GM23338 (cell line): ENCODE data around the gene SUN2. TPM values are rescaled to one million over a fixed set of nuclear protein-coding genes. Genes with fewer than 3 reads are reported as not detected.

ENCODE experiments used
- ATAC-seq: fragments of 200-7000 bp; cut with Tn5 transposase; 3 replicates; pipeline ENCODE4 v1.9.1; 2020
- DNase-seq: peaks from one replicate; pipeline ENCODE4 v3.0.0-alpha.2; 2015; ENCODE audit warnings: low spot score
- H2AFZ ChIP-seq: fragments of 200-600 bp; sonication (generic); 2 replicates; pipeline ENCODE4 v1.8.0; 2016; ENCODE audit warnings: antibody characterized with exemption, mild to moderate bottlenecking, moderate library complexity
- H3F3A ChIP-seq: fragments of 200-600 bp; sonication (generic); replicated peaks from 2 replicates; pipeline ENCODE4 v1.8.0; 2017; ENCODE audit warnings: antibody characterized with exemption, mixed run types, low read depth
- H3K27ac ChIP-seq: fragments of 200-600 bp; sonication (generic); 2 replicates; pipeline ENCODE4 v1.6.1; 2016; ENCODE audit warnings: low read depth
- H3K27me3 ChIP-seq: fragments of 200-600 bp; sonication (generic); 2 replicates; pipeline ENCODE4 v1.8.0; 2016; ENCODE audit warnings: mild to moderate bottlenecking, mixed run types, moderate library complexity; ENCODE audit not compliant: insufficient read depth
- H3K36me3 ChIP-seq: fragments of 200-600 bp; sonication (generic); 2 replicates; pipeline ENCODE4 v1.8.0; 2016; ENCODE audit warnings: mild to moderate bottlenecking; ENCODE audit not compliant: insufficient read depth
- H3K4me1 ChIP-seq: fragments of 200-600 bp; sonication (generic); 2 replicates; pipeline ENCODE4 v1.8.0; 2016; ENCODE audit warnings: mild to moderate bottlenecking, moderate library complexity; ENCODE audit not compliant: insufficient read depth
- H3K4me2 ChIP-seq: fragments of 200-600 bp; sonication (generic); 2 replicates; pipeline ENCODE4 v1.7.1; 2017; ENCODE audit warnings: mixed run types
- H3K4me3 ChIP-seq: fragments of 200-600 bp; sonication (generic); 2 replicates; pipeline ENCODE4 v1.6.1; 2016; ENCODE audit warnings: mixed run types
- H3K79me2 ChIP-seq: fragments of 200-600 bp; sonication (generic); replicated peaks from 2 replicates; pipeline ENCODE4 v1.8.0; 2017; ENCODE audit warnings: mild to moderate bottlenecking; ENCODE audit not compliant: insufficient read depth
- H3K9me2 ChIP-seq: fragments of 200-600 bp; sonication (generic); 2 replicates; pipeline ENCODE4 v1.8.0; 2017; ENCODE audit not compliant: insufficient read depth
- H4K20me1 ChIP-seq: fragments of 200-600 bp; sonication (generic); replicated peaks from 2 replicates; pipeline ENCODE4 v1.8.0; 2017; ENCODE audit warnings: mild to moderate bottlenecking; ENCODE audit not compliant: insufficient read depth
- H3K27ac Mint-ChIP-seq: 2 replicates; pipeline ENCODE4 v1.8.0; 2020; ENCODE audit warnings: inconsistent platforms, mild to moderate bottlenecking, moderate library complexity, mixed read lengths
- H3K27me3 Mint-ChIP-seq: 3 replicates; pipeline ENCODE4 v1.8.0; 2022; ENCODE audit warnings: low read depth, mild to moderate bottlenecking, moderate library complexity, mixed read lengths, inconsistent platforms; ENCODE audit not compliant: insufficient read depth, poor library complexity
- H3K36me3 Mint-ChIP-seq: 3 replicates; pipeline ENCODE4 v1.8.0; 2021; ENCODE audit warnings: low read depth, mild to moderate bottlenecking, inconsistent platforms, moderate library complexity, mixed read lengths
- H3K4me1 Mint-ChIP-seq: 3 replicates; pipeline ENCODE4 v1.8.0; 2020; ENCODE audit warnings: mild to moderate bottlenecking, inconsistent platforms, mixed read lengths
- H3K4me3 Mint-ChIP-seq: 3 replicates; pipeline ENCODE4 v1.8.0; 2021; ENCODE audit warnings: moderate library complexity, mild to moderate bottlenecking, inconsistent platforms, mixed read lengths
- H3K9me3 Mint-ChIP-seq: 3 replicates; pipeline ENCODE4 v1.8.0; 2020; ENCODE audit warnings: moderate library complexity, mild to moderate bottlenecking, inconsistent platforms, mixed read lengths
- EZH2 ChIP-seq: fragments of 200-600 bp; sonication (generic); IDR thresholded peaks from one replicate; pipeline ENCODE4 v1.8.0; 2017; ENCODE audit warnings: antibody characterized with exemption, mild to moderate bottlenecking, low read depth; ENCODE audit not compliant: unreplicated experiment
- JUNB ChIP-seq: IDR thresholded peaks from one replicate; pipeline ENCODE4 v1.6.1; 2016; ENCODE audit warnings: antibody characterized with exemption; ENCODE audit not compliant: unreplicated experiment
- NANOG ChIP-seq: IDR thresholded peaks from 2 replicates; pipeline ENCODE4 v1.6.1; 2016; ENCODE audit warnings: antibody characterized with exemption, borderline replicate concordance
- STAT1 ChIP-seq: IDR thresholded peaks from one replicate; pipeline ENCODE4 v1.6.1; 2016; ENCODE audit warnings: antibody characterized with exemption; ENCODE audit not compliant: unreplicated experiment
- ZNF114 ChIP-seq: fragments of 250-450 bp; sonication (Bioruptor Pico); IDR thresholded peaks from 2 replicates; pipeline ENCODE4 v1.5.0; 2020; ENCODE audit warnings: mild to moderate bottlenecking, moderate library complexity
- ZNF331 ChIP-seq: fragments of 250-450 bp; sonication (Bioruptor Pico); IDR thresholded peaks from 2 replicates; pipeline ENCODE4 v1.5.0; 2020; ENCODE audit warnings: low read depth, mild to moderate bottlenecking, moderate library complexity
- polyA plus RNA-seq: library from polyadenylated mRNA; unstranded; fragments of >200 nt; fragmentation: Nextera tagmentation; extraction: Ambion mirVana; gene quantifications from 2 replicates; pipeline ENCODE4 v1.2.1, GENCODE V29; 2016
- total RNA-seq: library from RNA; depleted of rRNA; stranded (reverse); fragments of >200 nt; shearing (Covaris generic); gene quantifications from 2 replicates; pipeline ENCODE4 v1.2.3, GENCODE V29; 2014
- TF ChIP-seq, protein P1 (sequence below): fragments of 250-450 bp; sonication (Bioruptor Pico); IDR thresholded peaks from 2 replicates; pipeline ENCODE4 v1.5.0; 2020; ENCODE audit warnings: mild to moderate bottlenecking, moderate library complexity

Gene SUN2
- total and polyA plus RNA-seq, 2 experiments from 2014 or later, result 7.2 to 17.6 TPM

DNA sequence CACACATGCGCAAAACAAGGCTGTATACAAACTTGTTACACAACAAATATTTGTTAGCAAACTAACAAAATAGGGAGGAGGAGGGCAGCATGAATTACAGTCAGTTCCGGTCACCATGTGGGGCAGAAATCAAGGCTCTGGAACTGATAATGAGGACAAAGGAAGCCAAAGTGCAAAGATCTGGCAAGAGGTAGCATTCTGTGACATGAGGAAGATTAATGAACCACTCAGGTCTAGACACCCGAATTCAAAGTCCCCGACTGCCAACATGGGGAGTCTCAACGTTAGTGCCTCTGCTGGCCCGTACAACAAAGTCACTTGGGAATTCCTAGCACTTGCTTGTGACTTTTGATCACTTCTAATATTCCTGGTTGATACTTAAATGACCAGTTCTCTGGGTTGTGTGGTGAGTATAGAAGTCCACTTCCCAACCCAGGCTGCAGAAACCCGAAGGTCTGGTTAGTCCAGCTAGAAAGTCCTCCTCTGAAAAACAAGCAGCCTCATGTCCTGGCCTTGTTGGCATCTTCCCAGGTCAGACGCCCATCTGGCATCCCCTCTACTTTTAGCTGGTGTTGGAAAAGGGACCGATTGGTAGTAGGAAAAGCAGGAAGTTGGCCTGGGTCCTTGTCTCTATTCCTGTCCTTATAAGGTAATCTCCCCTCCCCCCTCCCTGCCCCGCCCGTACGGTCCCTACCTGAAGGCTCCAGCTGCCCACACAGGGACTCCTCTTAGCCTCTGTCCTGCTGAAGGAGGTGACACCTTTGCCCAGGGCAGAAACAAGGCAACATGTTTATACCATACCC, 1.6 kb downstream of the SUN2 start (continued):
- TF ChIP-seq, protein P1, sequence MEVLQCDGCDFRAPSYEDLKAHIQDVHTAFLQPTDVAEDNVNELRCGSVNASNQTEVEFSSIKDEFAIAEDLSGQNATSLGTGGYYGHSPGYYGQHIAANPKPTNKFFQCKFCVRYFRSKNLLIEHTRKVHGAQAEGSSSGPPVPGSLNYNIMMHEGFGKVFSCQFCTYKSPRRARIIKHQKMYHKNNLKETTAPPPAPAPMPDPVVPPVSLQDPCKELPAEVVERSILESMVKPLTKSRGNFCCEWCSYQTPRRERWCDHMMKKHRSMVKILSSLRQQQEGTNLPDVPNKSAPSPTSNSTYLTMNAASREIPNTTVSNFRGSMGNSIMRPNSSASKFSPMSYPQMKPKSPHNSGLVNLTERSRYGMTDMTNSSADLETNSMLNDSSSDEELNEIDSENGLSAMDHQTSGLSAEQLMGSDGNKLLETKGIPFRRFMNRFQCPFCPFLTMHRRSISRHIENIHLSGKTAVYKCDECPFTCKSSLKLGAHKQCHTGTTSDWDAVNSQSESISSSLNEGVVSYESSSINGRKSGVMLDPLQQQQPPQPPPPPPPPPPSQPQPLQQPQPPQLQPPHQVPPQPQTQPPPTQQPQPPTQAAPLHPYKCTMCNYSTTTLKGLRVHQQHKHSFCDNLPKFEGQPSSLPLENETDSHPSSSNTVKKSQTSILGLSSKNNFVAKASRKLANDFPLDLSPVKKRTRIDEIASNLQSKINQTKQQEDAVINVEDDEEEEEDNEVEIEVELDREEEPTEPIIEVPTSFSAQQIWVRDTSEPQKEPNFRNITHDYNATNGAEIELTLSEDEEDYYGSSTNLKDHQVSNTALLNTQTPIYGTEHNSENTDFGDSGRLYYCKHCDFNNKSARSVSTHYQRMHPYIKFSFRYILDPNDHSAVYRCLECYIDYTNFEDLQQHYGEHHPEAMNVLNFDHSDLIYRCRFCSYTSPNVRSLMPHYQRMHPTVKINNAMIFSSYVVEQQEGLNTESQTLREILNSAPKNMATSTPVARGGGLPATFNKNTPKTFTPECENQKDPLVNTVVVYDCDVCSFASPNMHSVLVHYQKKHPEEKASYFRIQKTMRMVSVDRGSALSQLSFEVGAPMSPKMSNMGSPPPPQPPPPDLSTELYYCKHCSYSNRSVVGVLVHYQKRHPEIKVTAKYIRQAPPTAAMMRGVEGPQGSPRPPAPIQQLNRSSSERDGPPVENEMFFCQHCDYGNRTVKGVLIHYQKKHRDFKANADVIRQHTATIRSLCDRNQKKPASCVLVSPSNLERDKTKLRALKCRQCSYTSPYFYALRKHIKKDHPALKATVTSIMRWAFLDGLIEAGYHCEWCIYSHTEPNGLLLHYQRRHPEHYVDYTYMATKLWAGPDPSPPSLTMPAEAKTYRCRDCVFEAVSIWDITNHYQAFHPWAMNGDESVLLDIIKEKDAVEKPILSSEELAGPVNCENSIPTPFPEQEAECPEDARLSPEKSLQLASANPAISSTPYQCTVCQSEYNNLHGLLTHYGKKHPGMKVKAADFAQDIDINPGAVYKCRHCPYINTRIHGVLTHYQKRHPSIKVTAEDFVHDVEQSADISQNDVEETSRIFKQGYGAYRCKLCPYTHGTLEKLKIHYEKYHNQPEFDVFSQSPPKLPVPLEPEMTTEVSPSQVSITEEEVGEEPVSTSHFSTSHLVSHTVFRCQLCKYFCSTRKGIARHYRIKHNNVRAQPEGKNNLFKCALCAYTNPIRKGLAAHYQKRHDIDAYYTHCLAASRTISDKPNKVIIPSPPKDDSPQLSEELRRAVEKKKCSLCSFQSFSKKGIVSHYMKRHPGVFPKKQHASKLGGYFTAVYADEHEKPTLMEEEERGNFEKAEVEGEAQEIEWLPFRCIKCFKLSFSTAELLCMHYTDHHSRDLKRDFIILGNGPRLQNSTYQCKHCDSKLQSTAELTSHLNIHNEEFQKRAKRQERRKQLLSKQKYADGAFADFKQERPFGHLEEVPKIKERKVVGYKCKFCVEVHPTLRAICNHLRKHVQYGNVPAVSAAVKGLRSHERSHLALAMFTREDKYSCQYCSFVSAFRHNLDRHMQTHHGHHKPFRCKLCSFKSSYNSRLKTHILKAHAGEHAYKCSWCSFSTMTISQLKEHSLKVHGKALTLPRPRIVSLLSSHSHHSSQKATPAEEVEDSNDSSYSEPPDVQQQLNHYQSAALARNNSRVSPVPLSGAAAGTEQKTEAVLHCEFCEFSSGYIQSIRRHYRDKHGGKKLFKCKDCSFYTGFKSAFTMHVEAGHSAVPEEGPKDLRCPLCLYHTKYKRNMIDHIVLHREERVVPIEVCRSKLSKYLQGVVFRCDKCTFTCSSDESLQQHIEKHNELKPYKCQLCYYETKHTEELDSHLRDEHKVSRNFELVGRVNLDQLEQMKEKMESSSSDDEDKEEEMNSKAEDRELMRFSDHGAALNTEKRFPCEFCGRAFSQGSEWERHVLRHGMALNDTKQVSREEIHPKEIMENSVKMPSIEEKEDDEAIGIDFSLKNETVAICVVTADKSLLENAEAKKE, result no peak
- TF ChIP-seq ZNF114 (CRISPR knock-in tag), result no peak
- TF ChIP-seq ZNF331, result no peak
- no peak for TF ChIP-seq NANOG

DNA sequence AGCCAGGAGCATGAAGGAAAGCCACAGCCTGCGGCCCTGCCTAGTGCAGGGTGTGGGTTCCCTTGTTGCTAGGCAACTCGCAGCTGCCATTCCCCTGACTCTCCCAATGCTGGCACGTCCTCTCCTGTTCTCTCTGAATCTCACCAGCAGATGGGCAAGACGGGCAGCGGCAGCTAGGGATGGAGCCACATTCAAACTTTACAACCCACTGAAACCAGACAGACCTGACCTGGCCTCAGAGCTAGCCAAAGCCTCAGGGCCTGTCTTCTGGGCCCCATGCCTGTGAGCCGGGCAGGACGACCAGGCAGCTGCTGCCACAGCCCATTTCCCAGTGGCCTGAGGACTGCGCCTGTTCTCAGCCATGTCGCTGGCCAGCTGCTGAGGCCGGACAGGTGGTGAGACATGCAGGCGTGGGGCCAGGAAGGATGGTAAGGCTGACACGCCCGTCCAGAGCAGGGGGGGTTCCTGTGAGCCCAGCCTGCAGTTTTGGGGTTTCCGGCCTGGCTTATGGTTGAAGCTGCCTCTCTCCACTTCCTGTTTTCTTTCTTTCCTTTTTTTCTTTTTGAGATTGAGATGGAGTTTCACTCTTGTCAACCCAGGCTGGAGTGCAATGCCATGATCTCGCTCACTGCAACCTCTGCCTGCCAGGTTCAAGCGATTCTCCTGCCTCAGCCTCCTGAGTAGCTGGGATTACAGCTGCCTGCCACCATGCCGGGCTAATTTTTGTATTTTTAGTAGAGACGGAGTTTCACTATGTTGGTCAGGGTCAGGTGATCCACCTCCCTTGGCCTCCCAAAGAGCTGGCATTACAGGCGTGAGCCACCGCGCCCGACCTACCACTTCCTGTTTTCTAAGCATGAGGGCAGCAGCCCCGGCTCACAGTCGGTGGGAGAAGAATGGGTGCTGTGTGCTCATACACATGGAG, 4.1 kb downstream of the SUN2 start:
- H3K36me3 ChIP-seq, result no peaks in the 10 kb centered on the region
- H3K9me2 ChIP-seq, result no peaks in the 10 kb centered on the region
- no peaks in the 10 kb centered on the region for H4K20me1 ChIP-seq
- Mint-ChIP-seq H3K4me1 (peaks cover 16% of the 10 kb centered on the region), H3K27ac (no peak overlapping the region), H3K4me3 (no peak overlapping the region), H3K27me3 (peaks cover 7% of the 10 kb centered on the region), H3K9me3 (no peaks in the 10 kb centered on the region), H3K36me3 (peaks cover 3% of the 10 kb centered on the region; the same call in 2 of the 3 replicates)
- DNase-seq (no peak), ATAC-seq (no peak)
- H3K79me2 ChIP-seq, result no peaks in the 10 kb centered on the region
- no peak overlapping the region for H3K4me2 ChIP-seq
- no peak overlapping the region for H2AFZ ChIP-seq
- no peak overlapping the region for H3K4me3 ChIP-seq
- H3K4me1 ChIP-seq, result peaks cover 20% of the 10 kb centered on the region; the same call in 1 of the 2 replicates
- H3K27me3 ChIP-seq, result peaks cover 7% of the 10 kb centered on the region; the same call in 1 of the 2 replicates
- H3K27ac ChIP-seq, result no peak overlapping the region
- peaks cover 2% of the 10 kb centered on the region; the same call in 1 of the 2 replicates for H3F3A ChIP-seq
- TF ChIP-seq EZH2 (no peak), ZNF331 (no peak), JUNB (no peak), STAT1 (no peak)
- TF ChIP-seq, protein P1, result no peak
